Right lung (tissue), 5 donors: ENCODE data around the gene APOA4. TPM values are rescaled to one million over a fixed set of nuclear protein-coding genes. Genes with fewer than 3 reads are reported as not detected.
"Not testable (repeated sequence)": the region's sequence is repeated elsewhere in the genome, so short reads cannot be mapped to it uniquely, and the experiment has no call there.

Source experiments
- DNase-seq, 2 donors: peaks; one replicate each; pipeline ENCODE4 v3.0.0-alpha.2; 2013
- polyA plus RNA-seq, 5 donors: library from polyadenylated mRNA; unstranded; fragments of 120-200 nt; gene quantifications; one replicate each; pipeline versions ENCODE4 v1.2.1 to v1.2.3, GENCODE V29; 2013; ENCODE audit warnings: inconsistent platforms in 1 of 5, low replicate concordance in 1 of 5; ENCODE audit not compliant: insufficient read length in 5 of 5, insufficient read depth in 1 of 5

Gene APOA4
- polyA plus RNA-seq, 5 donors, result not detected

- DNase-seq, result no peak
These were observed 26.0 kb upstream of the APOA4 start for GRCh38 chr11:116849060-116849459.

- DNase-seq, result no peak
These were observed 24.5 kb upstream of the APOA4 start for GRCh38 chr11:116847612-116848011.

- no peak for DNase-seq
These were observed 21.6 kb upstream of the APOA4 start for GRCh38 chr11:116844722-116845121.

- DNase-seq, result no peak
These were observed 20.6 kb upstream of the APOA4 start for GRCh38 chr11:116843661-116844060.

GRCh38 chr11:116842909-116843308 is 19.8 kb upstream of the APOA4 start:
- no peak for DNase-seq

- DNase-seq, result no peak
These were observed 19.0 kb upstream of the APOA4 start for GRCh38 chr11:116842117-116842516.

- no peak for DNase-seq
These were observed 17.7 kb upstream of the APOA4 start for GRCh38 chr11:116840746-116841296.

GRCh38 chr11:116840224-116840745 is 17.2 kb upstream of the APOA4 start:
- peak in 1 of 2 donors; percentile 48 for DNase-seq

GRCh38 chr11:116838321-116839084 is 15.4 kb upstream of the APOA4 start:
- DNase-seq, result no peak

GRCh38 chr11:116837231-116838091 is 14.4 kb upstream of the APOA4 start, which contains the start of gene APOA1:
Gene APOA1 (minus strand): TSS chr11:116837622. CDS start chr11:116837387, 235 bp downstream.
- no peak for DNase-seq

GRCh38 chr11:116836632-116836991 is 13.5 kb upstream of the APOA4 start:
- DNase-seq, result no peak

- peak; percentile 99 for DNase-seq
These were observed 12.9 kb upstream of the APOA4 start for GRCh38 chr11:116835791-116836631.

GRCh38 chr11:116835042-116835772 is 12.1 kb upstream of the APOA4 start:
- DNase-seq, result no peak

- not testable (repeated sequence) for DNase-seq
These were observed 11.5 kb upstream of the APOA4 start for GRCh38 chr11:116834535-116835041.

- no peak for DNase-seq
These were observed 10.9 kb upstream of the APOA4 start for GRCh38 chr11:116833816-116834534.

- no peak for DNase-seq
These were observed 10.3 kb upstream of the APOA4 start for GRCh38 chr11:116833491-116833815.

GRCh38 chr11:116832350-116833290 is 9.5 kb upstream of the APOA4 start:
- DNase-seq, result no peak

- no peak for DNase-seq
These were observed 8.8 kb upstream of the APOA4 start for GRCh38 chr11:116831790-116832349.
